K562 (cell line): ENCODE data around the gene NBEAL2. TPM values are rescaled to one million over a fixed set of nuclear protein-coding genes. Genes with fewer than 3 reads are reported as not detected.
A peak's percentile ranks its signal among the peaks of the same experiment; 100 is the strongest.

ENCODE experiments used
- ATAC-seq: fragments of 200-7000 bp; cut with Tn5 transposase; 3 replicates; pipeline ENCODE4 v1.9.1; 2020; ENCODE audit warnings: moderate library complexity
- BruUV-seq: library from RNA; stranded (reverse); fragments of 400-500 nt; replicated peaks from 2 replicates; lab custom pipeline; 2021; lab: Mats Ljungman, UMichigan
- CTCF ChIA-PET: fragments of 300-600 bp; formaldehyde crosslinking; extraction: SDS; loops from one replicate; lab custom pipeline; 2021; ENCODE audit warnings: low intra/inter-chr PET ratio; lab: Yijun Ruan, JAX
- POLR2A ChIA-PET: fragments of 300-600, 350-650 bp; sonication (Branson Sonifier 250); formaldehyde crosslinking; extraction: SDS; loops from one replicate; lab custom pipeline; 2021; ENCODE audit warnings: antibody characterized with exemption, inconsistent platforms; lab: Yijun Ruan, JAX
- DNase-seq, 4 experiments: peaks; one replicate each; pipeline versions ENCODE4 v3.0.0 to v3.0.0-alpha.2; 2011 to 2018; ENCODE audit warnings: low spot score in 3 of 4, mixed read lengths in 3 of 4; ENCODE audit errors: extremely low read depth in 1 of 4
- FAIRE-seq: peaks from 2 replicates; lab custom pipeline; 2011; peaks lifted over from hg19 to GRCh38; lab: Jason Lieb, UNC
- H2AFZ ChIP-seq: 2 replicates; pipeline ENCODE4 v1.6.0; 2011; ENCODE audit warnings: low read depth, low read length, control low read depth, inconsistent platforms
- H3K27ac ChIP-seq: fragments of 200-600 bp; 3 replicates; pipeline ENCODE4 v1.8.0; 2011; ENCODE audit warnings: low read depth, mild to moderate bottlenecking, control low read depth, inconsistent platforms, low read length, moderate library complexity, mixed read lengths; ENCODE audit errors: extremely low read depth
- H3K27me3 ChIP-seq, 2 experiments: fragments of 300-600 bp in 1 of 2; 2 replicates in 1 of 2; 3 replicates in 1 of 2; pipeline versions ENCODE4 v1.6.0 to v1.8.0; 2011; ENCODE audit warnings: inconsistent platforms in 2 of 2, low read length in 2 of 2, mild to moderate bottlenecking in 1 of 2, mixed read lengths in 1 of 2, moderate library complexity in 1 of 2; ENCODE audit not compliant: control insufficient read depth in 2 of 2, insufficient read depth in 2 of 2
- H3K36me3 ChIP-seq: fragments of 300-600 bp; 3 replicates; pipeline ENCODE4 v1.8.0; 2011; ENCODE audit warnings: mild to moderate bottlenecking, low read length, inconsistent platforms; ENCODE audit not compliant: control insufficient read depth, insufficient read depth
- H3K4me1 ChIP-seq, 2 experiments: fragments of 200-600 bp in 1 of 2; replicated peaks in 1 of 2; 2 replicates in 1 of 2; 3 replicates in 1 of 2; pipeline versions ENCODE4 v1.5.1 to v1.8.0; 2011; ENCODE audit warnings: inconsistent platforms in 2 of 2, low read length in 2 of 2, mild to moderate bottlenecking in 1 of 2, mixed read lengths in 1 of 2, moderate library complexity in 1 of 2; ENCODE audit not compliant: control insufficient read depth in 2 of 2, insufficient read depth in 2 of 2
- H3K4me2 ChIP-seq: 2 replicates; pipeline ENCODE4 v1.6.1; 2011; ENCODE audit warnings: low read length, control low read depth, inconsistent platforms, mixed read lengths; ENCODE audit not compliant: insufficient read depth
- H3K4me3 ChIP-seq: fragments of 200-600 bp; sonication (generic), shearing (Covaris generic); 2 replicates; pipeline ENCODE4 v1.5.1; 2016; ENCODE audit warnings: control low read depth, inconsistent platforms
- H3K79me2 ChIP-seq: fragments of 200-600 bp; 3 replicates; pipeline ENCODE4 v1.8.0; 2011; ENCODE audit warnings: low read length, inconsistent platforms; ENCODE audit not compliant: control insufficient read depth, insufficient read depth
- H3K9ac ChIP-seq, 2 experiments: 2 replicates each; pipeline versions ENCODE4 v1.6.0 to v1.6.1; 2011; ENCODE audit warnings: low read depth in 2 of 2, low read length in 2 of 2, control low read depth in 1 of 2, inconsistent platforms in 1 of 2, mild to moderate bottlenecking in 1 of 2, mixed read lengths in 1 of 2; ENCODE audit not compliant: insufficient read depth in 1 of 2
- H3K9me1 ChIP-seq: one replicate; pipeline ENCODE4 v1.6.0; 2011; ENCODE audit warnings: inconsistent platforms, mild to moderate bottlenecking, low read length, moderate library complexity; ENCODE audit not compliant: control insufficient read depth, insufficient read depth
- H3K9me3 ChIP-seq: replicated peaks from 2 replicates; pipeline ENCODE4 v1.5.1; 2011; ENCODE audit warnings: low read depth, low read length, inconsistent platforms; ENCODE audit not compliant: control insufficient read depth, insufficient read depth
- H4K20me1 ChIP-seq: replicated peaks from 2 replicates; pipeline ENCODE4 v1.6.1; 2011; ENCODE audit warnings: low read length, inconsistent platforms, mixed read lengths; ENCODE audit not compliant: control insufficient read depth, insufficient read depth
- HMBOX1 ChIP-seq: sonication (generic); IDR thresholded peaks from 2 replicates; pipeline ENCODE4 v1.6.1; 2016
- KDM1A ChIP-seq, 2 experiments: fragments of 450-650 bp; IDR thresholded peaks; 2 replicates each; pipeline ENCODE4 v1.6.1; 2016; ENCODE audit warnings: mild to moderate bottlenecking in 2 of 2
- MEIS2 ChIP-seq: fragments of 450-650 bp; IDR thresholded peaks from 2 replicates; pipeline ENCODE4 v1.6.1; 2014; ENCODE audit warnings: mild to moderate bottlenecking; ENCODE audit not compliant: partially characterized antibody
- PYGO2 ChIP-seq: fragments of 450-650 bp; IDR thresholded peaks from 2 replicates; pipeline ENCODE4 v1.6.1; 2016; ENCODE audit warnings: mild to moderate bottlenecking, missing genetic modification characterization, moderate library complexity, missing compliant biosample characterization
- RFX1 ChIP-seq: fragments of 450-650 bp; IDR thresholded peaks from 2 replicates; pipeline ENCODE4 v1.6.1; 2016; ENCODE audit warnings: mild to moderate bottlenecking, moderate library complexity
- TAF15 ChIP-seq: fragments of 200-400 bp; formaldehyde crosslinking; IDR thresholded peaks from 2 replicates; pipeline ENCODE4 v1.6.1; 2017; ENCODE audit warnings: mild to moderate bottlenecking, low read depth, low read length, moderate library complexity
- TCFL5 ChIP-seq: fragments of 250-450 bp; sonication (Bioruptor Pico); conservative IDR thresholded peaks from 2 replicates; pipeline ENCODE4 v1.6.1; 2021; ENCODE audit warnings: mild to moderate bottlenecking, moderate library complexity, matching md5 sums
- ZEB2 ChIP-seq: fragments of 450-650 bp; IDR thresholded peaks from 2 replicates; pipeline ENCODE4 v1.6.1; 2016
- ZNF583 ChIP-seq: fragments of 250-450 bp; sonication (Bioruptor Pico); IDR thresholded peaks from 2 replicates; pipeline ENCODE4 v1.4.0; 2020
- WGBS: fragments of 100-300 bp; shearing (Covaris generic); methylation state at CpG from one replicate; pipeline ENCODE4 v1.1.6; 2016; ENCODE audit warnings: low coverage, mixed read lengths; ENCODE audit not compliant: insufficient coverage; ENCODE audit errors: missing lambda C conversion rate; 5-methylcytosine and 5-hydroxymethylcytosine counted together
- in situ Hi-C: fragments of 300-500 bp; cut with MboI; formaldehyde crosslinking; loops from 4 replicates; pipeline ENCODE4 v1.15.0; 2018; ENCODE audit warnings: inconsistent platforms, mixed read lengths
- intact Hi-C: fragments of 100-400 bp; cut with micrococcal nuclease; formaldehyde crosslinking; loops from 2 replicates; pipeline ENCODE4 v1.14.2; 2022
- polyA plus RNA-seq, 8 experiments: library from polyadenylated mRNA; depleted of rRNA in 4 of 8; stranded (reverse) in 5 of 8; unstranded in 3 of 8; fragments of >200 nt; fragmentation: Nextera tagmentation in 2 of 8; fragmentation: Illumina TruSeq in 1 of 8; extraction: Ambion mirVana in 2 of 8; extraction: Trizol in 1 of 8; gene quantifications; 2 replicates each; pipeline versions ENCODE4 v1.2.1 to v1.2.3, GENCODE V29; 2011 to 2014; ENCODE audit warnings: inconsistent platforms in 1 of 8, missing spikeins in 1 of 8
- total RNA-seq, 7 experiments: library from RNA; depleted of rRNA in 6 of 7; stranded (reverse); fragments of >200 nt in 6 of 7; fragmentation: Illumina TruSeq in 2 of 7; extraction: Trizol in 2 of 7; gene quantifications; 2 replicates each; pipeline versions ENCODE4 v1.2.1 to v1.2.3, GENCODE V29; 2011 to 2021; ENCODE audit warnings: low replicate concordance in 1 of 7
- TF ChIP-seq, protein P1 (sequence below), 2 experiments: fragments of 450-650 bp in 1 of 2; sonication (generic) in 1 of 2; formaldehyde crosslinking in 1 of 2; IDR thresholded peaks in 1 of 2; conservative IDR thresholded peaks in 1 of 2; 2 replicates each; pipeline versions ENCODE4 v1.6.1 to v1.8.1; 2016 to 2023; ENCODE audit warnings: mild to moderate bottlenecking in 2 of 2, moderate library complexity in 2 of 2, inconsistent platforms in 1 of 2, missing genetic modification reagents in 1 of 2
- TF ChIP-seq, protein P2 (sequence below): fragments of 450-650 bp; IDR thresholded peaks from 2 replicates; pipeline ENCODE4 v1.7.0; 2016; ENCODE audit warnings: borderline replicate concordance

Gene NBEAL2
- total and polyA plus RNA-seq, 9 of the 15 experiments (the other 6 are each of a cell fraction or from before 2014, with no cell fraction given), result 0.06 to 114 (median 29.6) TPM

DNA sequence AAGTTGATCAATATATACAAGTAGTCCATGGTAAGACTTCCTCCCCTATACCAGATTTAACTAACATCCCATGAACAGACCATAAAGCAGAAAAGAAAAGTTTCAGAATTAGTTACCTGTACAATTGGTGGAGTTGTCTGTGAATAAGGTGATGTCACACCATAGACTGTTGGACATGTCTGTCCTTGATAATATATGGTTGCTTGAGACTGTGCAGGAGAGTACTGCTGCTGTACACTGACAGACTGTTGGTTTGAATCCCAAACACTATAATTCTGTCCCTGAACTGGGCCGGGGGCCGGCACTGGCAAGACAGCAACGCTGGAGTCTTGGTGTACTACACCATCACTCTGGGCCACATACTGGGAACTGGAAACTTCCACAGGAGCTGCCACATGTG, 77.2 kb downstream of the NBEAL2 start:
- CTCF ChIA-PET, result no interaction called here
- TF ChIP-seq TAF15 (no peak), MEIS2 (peak; percentile 23)
- TF ChIP-seq, all 486 proteins: peak for 1
- Histone ChIP-seq H3K36me3 (peaks cover 53% of the 10 kb centered on the region), H3K9me1 (no peaks in the 10 kb centered on the region), H3K4me2 (no peak overlapping the region), H2AFZ (no peak overlapping the region), H4K20me1 (no peaks in the 10 kb centered on the region), H3K9me3 (no peaks in the 10 kb centered on the region), H3K27me3 (no peaks in the 10 kb centered on the region), H3K4me3 (no peak overlapping the region), H3K79me2 (peaks cover 6% of the 10 kb centered on the region; the same call in 1 of the 3 replicates), H3K27ac (no peak overlapping the region), H3K9ac (no peak overlapping the region), H3K4me1 (no peaks in the 10 kb centered on the region)
- no TSS peak for BruUV-seq
- POLR2A ChIA-PET, result interaction anchor here (0.7 to 1.2 kb wide), 2 partner anchors 13 to 160 kb away, joined by 3 read pairs; no protein-coding TSS in a partner anchor
- DNase-seq (no peak), FAIRE-seq (no peak), ATAC-seq (peak; percentile 61)
- in situ Hi-C loops, result no loop called here
- WGBS, result 95% methylated on average over 3 of the region's 3 CpGs
- intact Hi-C loops, result no loop called here

DNA sequence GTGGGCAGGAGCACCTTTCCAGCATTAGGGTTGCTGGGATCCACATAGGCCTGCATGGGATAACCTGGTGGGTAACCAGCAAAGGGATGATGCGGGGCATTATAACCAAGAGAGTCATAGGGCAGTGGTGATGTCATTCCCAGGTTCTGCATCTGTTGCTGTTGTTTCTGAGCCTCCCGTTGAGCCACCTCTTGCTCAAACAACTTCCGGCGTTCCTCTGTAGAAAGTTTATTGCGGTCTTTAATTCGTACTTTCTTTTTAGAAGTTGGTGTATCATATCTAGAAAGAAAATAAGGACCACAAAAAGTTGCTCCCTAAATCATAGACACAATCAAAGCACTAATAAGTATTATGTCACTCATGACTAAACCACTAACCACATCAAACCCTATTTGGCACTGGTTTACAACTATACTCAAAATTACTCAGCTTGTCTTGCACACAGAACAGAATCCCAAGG, 77.8 kb downstream of the NBEAL2 start:
- Histone ChIP-seq H3K4me2 (no peak overlapping the region), H2AFZ (no peak overlapping the region), H3K9me1 (no peaks in the 10 kb centered on the region), H3K79me2 (peaks cover 8% of the 10 kb centered on the region; the same call in 1 of the 3 replicates), H3K9ac (no peak overlapping the region), H3K36me3 (peaks cover 53% of the 10 kb centered on the region), H3K4me3 (no peak overlapping the region), H3K9me3 (no peaks in the 10 kb centered on the region), H3K27ac (no peak overlapping the region), H3K27me3 (no peaks in the 10 kb centered on the region), H4K20me1 (no peaks in the 10 kb centered on the region), H3K4me1 (no peaks in the 10 kb centered on the region)
- WGBS, result 97% methylated on average over 6 of the region's 6 CpGs
- POLR2A ChIA-PET, result interaction anchor here (0.6 kb wide), 1 partner anchor 9 kb away, joined by 3 read pairs; no protein-coding TSS in a partner anchor
- DNase-seq (no peak), ATAC-seq (peak; percentile 24; the same call in 2 of the 3 replicates), FAIRE-seq (no peak)
- in situ Hi-C loops, result no loop called here
- BruUV-seq, result no TSS peak
- 0 out of 2 replicates have a peak, but pooled peaks have one; percentile 20 for TF ChIP-seq HMBOX1
- no peak for TF ChIP-seq ZNF583 (CRISPR knock-in tag)
- TF ChIP-seq, protein P1, sequence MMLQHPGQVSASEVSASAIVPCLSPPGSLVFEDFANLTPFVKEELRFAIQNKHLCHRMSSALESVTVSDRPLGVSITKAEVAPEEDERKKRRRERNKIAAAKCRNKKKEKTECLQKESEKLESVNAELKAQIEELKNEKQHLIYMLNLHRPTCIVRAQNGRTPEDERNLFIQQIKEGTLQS (IDR thresholded peaks at IDR 0.05), result 0 out of 2 replicates have a peak, but pooled peaks have one; percentile 16
- TF ChIP-seq, protein P1 (CRISPR knock-in tag; conservative IDR thresholded peaks at IDR 0.05), result no peak
- TF ChIP-seq, protein P2, sequence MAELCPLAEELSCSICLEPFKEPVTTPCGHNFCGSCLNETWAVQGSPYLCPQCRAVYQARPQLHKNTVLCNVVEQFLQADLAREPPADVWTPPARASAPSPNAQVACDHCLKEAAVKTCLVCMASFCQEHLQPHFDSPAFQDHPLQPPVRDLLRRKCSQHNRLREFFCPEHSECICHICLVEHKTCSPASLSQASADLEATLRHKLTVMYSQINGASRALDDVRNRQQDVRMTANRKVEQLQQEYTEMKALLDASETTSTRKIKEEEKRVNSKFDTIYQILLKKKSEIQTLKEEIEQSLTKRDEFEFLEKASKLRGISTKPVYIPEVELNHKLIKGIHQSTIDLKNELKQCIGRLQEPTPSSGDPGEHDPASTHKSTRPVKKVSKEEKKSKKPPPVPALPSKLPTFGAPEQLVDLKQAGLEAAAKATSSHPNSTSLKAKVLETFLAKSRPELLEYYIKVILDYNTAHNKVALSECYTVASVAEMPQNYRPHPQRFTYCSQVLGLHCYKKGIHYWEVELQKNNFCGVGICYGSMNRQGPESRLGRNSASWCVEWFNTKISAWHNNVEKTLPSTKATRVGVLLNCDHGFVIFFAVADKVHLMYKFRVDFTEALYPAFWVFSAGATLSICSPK, result no peak
- no peak for TF ChIP-seq PYGO2 (tag)
- TF ChIP-seq TCFL5, result no peak
- TF ChIP-seq ZEB2, result no peak
- TF ChIP-seq KDM1A (IDR thresholded peaks at IDR 0.05), result peak; percentile 35 to 54; a peak in 1 of 4 replicates
- TF ChIP-seq RFX1, result no peak
- intact Hi-C loops, result no loop called here
- CTCF ChIA-PET, result no interaction called here
